T47D (cell line): ENCODE data around the gene PPP1R16B.
"Not testable (repeated sequence)": the region's sequence is repeated elsewhere in the genome, so short reads cannot be mapped to it uniquely, and the experiment has no call there.

Experiments used
- DNase-seq, 2 experiments: peaks; one replicate each; pipeline versions ENCODE4 v3.0.0 to v3.0.0-alpha.2; 2011 to 2012; ENCODE audit warnings: low read depth in 1 of 2, low spot score in 1 of 2
- JUND ChIP-seq: IDR thresholded peaks from 2 replicates; pipeline ENCODE4 v1.6.1; 2012; ENCODE audit warnings: low read depth
- in situ Hi-C: cut with HindIII; loops from 2 replicates; pipeline ENCODE4 v1.10.0; 2016; ENCODE audit warnings: low sequenced_read_pairs, low pct_unique_long_range_greater_than_20kb

PPP1R16B gene

DNA sequence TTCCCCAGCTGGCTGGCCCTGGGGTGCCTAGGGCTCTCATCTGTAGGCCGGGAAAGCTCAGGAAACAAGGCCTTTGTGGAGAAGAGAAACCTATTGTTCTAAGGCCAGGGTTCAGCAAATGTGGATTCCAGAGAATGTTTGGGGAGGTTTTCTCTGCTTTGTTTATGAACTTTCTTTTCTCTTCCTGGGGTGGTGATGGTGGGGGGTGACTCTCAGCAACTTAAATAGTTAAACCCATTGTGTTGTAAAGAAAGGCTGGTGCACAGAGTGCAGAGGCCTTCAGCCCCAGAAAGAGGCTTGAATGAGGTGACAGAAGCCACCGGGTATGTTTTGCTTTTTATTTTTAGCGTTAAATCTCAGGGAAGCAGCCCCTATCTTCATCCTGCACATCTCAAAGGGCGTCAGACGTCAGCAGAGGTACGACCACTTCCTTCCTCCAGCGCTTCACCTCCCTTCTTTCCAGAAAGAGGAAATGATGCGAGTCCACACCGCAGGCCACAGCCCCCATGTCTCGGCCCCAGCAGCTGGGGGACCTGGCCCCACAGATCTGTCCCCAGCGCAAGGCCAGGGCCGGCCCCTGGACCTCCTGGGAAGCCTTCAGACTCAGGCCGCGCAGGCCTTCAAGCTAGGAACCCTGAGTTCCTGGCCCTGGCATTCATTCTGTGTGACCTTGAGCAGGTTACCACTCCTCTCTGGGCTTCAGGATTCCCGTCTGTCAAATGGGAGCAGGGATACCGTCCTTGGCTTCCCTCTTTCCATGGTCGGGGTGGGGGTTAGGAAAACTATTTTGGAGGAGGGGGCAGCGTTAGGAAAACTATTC lies 605 bp upstream of the PPP1R16B start:
- DNase-seq: no peak
- TF ChIP-seq JUND: no peak
- in situ Hi-C loops: no loop called here

DNA sequence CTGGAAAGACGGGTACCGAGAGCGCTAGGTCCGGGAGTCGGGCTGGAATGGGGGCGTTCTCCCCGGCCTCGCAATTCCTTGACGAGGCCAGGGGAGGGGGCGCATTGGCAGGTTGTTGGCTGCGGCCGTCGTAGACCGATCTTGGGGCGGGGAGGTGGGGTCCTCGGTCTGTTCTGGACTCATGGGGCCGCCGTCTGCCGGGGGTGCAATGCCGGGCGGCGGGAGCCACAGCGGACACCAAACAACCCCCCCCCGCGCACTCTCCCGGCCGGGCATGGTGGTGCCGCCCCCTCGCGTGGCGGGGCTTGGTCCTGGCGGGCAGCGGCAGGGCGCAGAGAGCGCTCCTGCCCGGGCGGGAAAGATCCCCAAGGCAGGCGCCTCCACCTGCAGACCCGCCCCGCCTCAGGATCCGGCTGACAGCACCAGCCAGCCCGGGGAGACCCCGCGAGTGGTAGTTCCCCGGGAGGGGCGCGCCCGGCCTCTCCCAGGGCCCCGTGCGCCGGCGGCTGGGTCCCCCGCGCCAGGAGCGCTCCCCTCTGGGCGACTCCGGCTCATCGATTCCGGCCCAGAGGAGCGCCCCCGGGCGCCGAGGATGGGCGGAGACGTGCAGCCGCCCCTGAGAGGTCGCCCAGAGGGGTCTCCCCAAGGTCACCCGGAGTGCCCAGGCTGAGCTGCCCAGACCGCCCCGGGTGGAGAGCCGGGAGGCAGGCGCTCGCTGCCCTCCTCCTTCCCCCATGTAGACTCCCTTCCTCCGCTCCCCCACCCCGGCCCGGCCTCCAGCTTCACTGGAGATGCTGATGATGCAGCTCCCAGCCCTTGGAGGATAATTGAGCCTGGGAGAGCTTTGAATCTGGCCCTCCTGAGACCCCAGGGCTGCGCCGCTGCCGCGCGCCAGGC lies 709 bp downstream of the PPP1R16B start:
- in situ Hi-C loops: no loop called here
- TF ChIP-seq JUND: no peak
- no peak for DNase-seq

GRCh38 chr20:38806855-38807655 lies 1.6 kb downstream of the PPP1R16B start:
- TF ChIP-seq JUND: no peak
- in situ Hi-C loops: no loop called here
- no peak for DNase-seq

DNA sequence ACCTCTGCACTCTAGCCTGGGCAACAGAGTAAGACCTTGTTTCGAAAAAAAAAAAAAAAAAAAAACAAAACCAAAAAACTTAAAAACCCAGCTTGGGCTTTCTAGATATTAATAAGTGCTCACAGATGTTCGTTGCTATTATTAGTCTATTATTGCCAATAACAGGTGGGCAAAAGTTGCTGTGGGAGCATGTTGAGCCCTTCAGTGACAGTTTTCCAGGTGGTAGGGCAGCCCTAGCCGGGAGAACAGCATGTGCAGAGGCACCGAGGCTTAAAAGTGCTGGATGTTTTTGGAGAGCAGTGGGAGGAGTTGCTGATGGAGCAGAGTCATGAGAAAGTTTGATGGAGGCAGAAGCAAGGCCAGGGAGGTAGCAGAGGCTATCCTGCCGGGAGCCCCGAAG lies 4.4 kb downstream of the PPP1R16B start:
- DNase-seq: no peak
- no peak for TF ChIP-seq JUND
- in situ Hi-C loops: no loop called here

- in situ Hi-C loops: no loop called here
- no peak for TF ChIP-seq JUND
- DNase-seq: no peak
Observed at GRCh38 chr20:38810926-38811630, 5.6 kb downstream of the PPP1R16B start.

- in situ Hi-C loops: no loop called here
- DNase-seq: no peak
- TF ChIP-seq JUND: no peak
Observed at GRCh38 chr20:38811769-38812168, 6.3 kb downstream of the PPP1R16B start.

GRCh38 chr20:38812182-38812581 lies 6.7 kb downstream of the PPP1R16B start:
- in situ Hi-C loops: no loop called here
- TF ChIP-seq JUND: no peak

DNA sequence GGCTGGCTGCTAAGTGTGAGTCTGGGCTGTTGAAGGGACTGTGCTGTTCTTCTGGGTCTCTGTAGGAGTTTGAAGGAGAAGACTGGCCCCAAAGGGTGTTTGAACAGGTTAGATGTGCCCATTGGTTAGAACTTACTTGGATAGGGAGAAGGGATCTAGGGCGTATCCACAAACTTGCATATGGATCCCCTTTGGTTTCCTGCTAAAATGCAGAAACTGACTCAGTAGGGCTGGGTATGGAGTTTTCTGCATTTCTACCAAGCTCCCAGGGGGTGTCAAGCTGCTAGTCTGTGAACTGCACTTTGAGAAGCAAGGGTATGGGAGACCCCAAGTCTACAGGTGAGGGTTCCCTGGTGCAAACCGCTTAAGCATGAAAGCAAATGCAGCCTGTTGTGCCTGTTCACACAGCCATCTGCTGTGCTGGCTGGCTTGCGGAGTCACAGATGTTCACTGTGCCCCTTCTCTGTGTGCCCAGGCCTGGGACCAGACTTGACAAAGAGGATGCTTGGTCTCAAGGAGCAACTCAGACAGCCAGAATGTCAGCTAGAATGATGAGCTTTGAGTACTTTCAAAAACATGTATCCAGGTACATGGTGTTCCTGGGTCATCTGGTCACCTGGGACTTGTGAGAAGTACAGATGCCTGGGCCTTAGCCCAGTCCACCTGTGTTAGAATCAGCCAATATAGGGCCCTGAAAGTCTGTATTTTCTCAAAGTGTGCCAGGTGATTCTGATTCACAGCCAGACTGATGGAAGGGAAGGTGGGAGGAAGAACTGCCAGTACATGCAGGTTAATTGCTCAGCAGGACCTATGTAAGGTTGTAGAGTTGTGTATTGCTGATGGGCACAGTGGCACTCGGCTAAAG lies 7.4 kb downstream of the PPP1R16B start:
- no peak for DNase-seq
- in situ Hi-C loops: no loop called here
- no peak for TF ChIP-seq JUND

More at GRCh38 chr20:38812182-38812581, 6.7 kb downstream of the PPP1R16B start:
- no peak for DNase-seq

DNA sequence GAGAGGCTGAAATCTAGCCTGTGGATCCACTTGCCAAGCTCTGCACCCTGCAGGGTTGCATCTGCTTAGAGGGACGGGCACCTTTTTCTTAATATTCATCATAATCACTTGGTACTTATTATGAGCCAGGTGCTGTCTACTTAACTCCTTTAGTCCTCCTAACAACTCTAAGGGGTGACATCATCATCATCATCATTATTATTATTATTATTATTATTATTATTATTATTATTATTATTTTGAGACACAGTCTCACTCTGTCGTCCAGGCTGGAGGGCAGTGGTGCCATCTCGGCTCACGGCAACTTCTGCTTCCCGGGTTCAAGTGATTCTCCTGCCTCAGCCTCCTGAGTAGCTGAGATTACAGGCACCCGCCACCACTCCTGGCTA lies 8.1 kb downstream of the PPP1R16B start:
- in situ Hi-C loops, DNase-seq: not testable (repeated sequence)

GRCh38 chr20:38815446-38815845 lies 9.9 kb downstream of the PPP1R16B start:
- no peak for TF ChIP-seq JUND
- in situ Hi-C loops: no loop called here
- DNase-seq: no peak
